ENCODE results near the gene PLD6. TPM values are rescaled to one million over a fixed set of nuclear protein-coding genes. Genes with fewer than 3 reads are reported as not detected.

Gene PLD6
- total and polyA plus RNA-seq, 2 experiments from 2014 or later, result 0.63 to 0.97 TPM

GRCh38 chr17:17241656-17242055, 35.5 kb upstream of the PLD6 start:
- DNase-seq (ENCODE audit: low spot score), result no peak
- Histone ChIP-seq H3K9me2 (replicated peaks; ENCODE audit: insufficient read depth) (no peaks in the 10 kb centered on the region), H3K4me3 (no peak overlapping the region), H3K36me3 (replicated peaks; ENCODE audit: insufficient read depth, low read depth) (no peaks in the 10 kb centered on the region), H2AFZ (no peak overlapping the region), H3K9me3 (ENCODE audit: low read depth) (no peaks in the 10 kb centered on the region), H4K20me1 (ENCODE audit: insufficient read depth, poor library complexity, severe bottlenecking) (no peaks in the 10 kb centered on the region), H3K27ac (no peak overlapping the region), H3K79me2 (peaks cover 3% of the 10 kb centered on the region), H3K4me1 (ENCODE audit: insufficient read depth) (peaks cover 7% of the 10 kb centered on the region), H3K4me2 (no peak overlapping the region), H3K27me3 (no peaks in the 10 kb centered on the region)
- TF ChIP-seq EZH2 (IDR thresholded peaks at IDR 0.05; ENCODE audit: borderline replicate concordance) (no peak), EZH2phosphoT487 (IDR thresholded peaks at IDR 0.05; ENCODE audit: low read depth, severe bottlenecking, unreplicated experiment) (no peak)
- TF ChIP-seq, protein P1, sequence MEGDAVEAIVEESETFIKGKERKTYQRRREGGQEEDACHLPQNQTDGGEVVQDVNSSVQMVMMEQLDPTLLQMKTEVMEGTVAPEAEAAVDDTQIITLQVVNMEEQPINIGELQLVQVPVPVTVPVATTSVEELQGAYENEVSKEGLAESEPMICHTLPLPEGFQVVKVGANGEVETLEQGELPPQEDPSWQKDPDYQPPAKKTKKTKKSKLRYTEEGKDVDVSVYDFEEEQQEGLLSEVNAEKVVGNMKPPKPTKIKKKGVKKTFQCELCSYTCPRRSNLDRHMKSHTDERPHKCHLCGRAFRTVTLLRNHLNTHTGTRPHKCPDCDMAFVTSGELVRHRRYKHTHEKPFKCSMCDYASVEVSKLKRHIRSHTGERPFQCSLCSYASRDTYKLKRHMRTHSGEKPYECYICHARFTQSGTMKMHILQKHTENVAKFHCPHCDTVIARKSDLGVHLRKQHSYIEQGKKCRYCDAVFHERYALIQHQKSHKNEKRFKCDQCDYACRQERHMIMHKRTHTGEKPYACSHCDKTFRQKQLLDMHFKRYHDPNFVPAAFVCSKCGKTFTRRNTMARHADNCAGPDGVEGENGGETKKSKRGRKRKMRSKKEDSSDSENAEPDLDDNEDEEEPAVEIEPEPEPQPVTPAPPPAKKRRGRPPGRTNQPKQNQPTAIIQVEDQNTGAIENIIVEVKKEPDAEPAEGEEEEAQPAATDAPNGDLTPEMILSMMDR (IDR thresholded peaks at IDR 0.05; ENCODE audit: poor library complexity), result no peak
- WGBS (ENCODE audit: low lambda C conversion rate, missing lambda C conversion rate), result 86% methylated on average over 10 of the region's 10 CpGs

GRCh38 chr17:17239832-17240231, 33.7 kb upstream of the PLD6 start:
- H4K20me1 ChIP-seq (ENCODE audit: insufficient read depth, poor library complexity, severe bottlenecking), result peaks cover 16% of the 10 kb centered on the region
- peaks cover 21% of the 10 kb centered on the region for H3K79me2 ChIP-seq
- H3K9me3 ChIP-seq (ENCODE audit: low read depth), result no peaks in the 10 kb centered on the region
- no peak overlapping the region for H3K27ac ChIP-seq
- H3K4me1 ChIP-seq (ENCODE audit: insufficient read depth), result peaks cover 15% of the 10 kb centered on the region
- H3K27me3 ChIP-seq, result no peaks in the 10 kb centered on the region
- no peaks in the 10 kb centered on the region for H3K9me2 ChIP-seq (replicated peaks; ENCODE audit: insufficient read depth)
- TF ChIP-seq, protein P1 (IDR thresholded peaks at IDR 0.05; ENCODE audit: poor library complexity), result no peak
- TF ChIP-seq EZH2phosphoT487 (IDR thresholded peaks at IDR 0.05; ENCODE audit: low read depth, severe bottlenecking, unreplicated experiment) (no peak), EZH2 (IDR thresholded peaks at IDR 0.05; ENCODE audit: borderline replicate concordance) (no peak)
- no peak for DNase-seq (ENCODE audit: low spot score)
- no peak overlapping the region for H2AFZ ChIP-seq
- WGBS (ENCODE audit: low lambda C conversion rate, missing lambda C conversion rate), result 85% methylated on average over 1 of the region's 1 CpG
- H3K36me3 ChIP-seq (replicated peaks; ENCODE audit: insufficient read depth, low read depth), result no peaks in the 10 kb centered on the region
- no peak overlapping the region for H3K4me3 ChIP-seq
- H3K4me2 ChIP-seq, result no peak overlapping the region

- Histone ChIP-seq H3K36me3 (replicated peaks; ENCODE audit: insufficient read depth, low read depth) (no peaks in the 10 kb centered on the region), H3K4me3 (peak within 1 kb of the TSS; percentile 73), H3K4me1 (ENCODE audit: insufficient read depth) (peaks cover 34% of the 10 kb centered on the region), H4K20me1 (ENCODE audit: insufficient read depth, poor library complexity, severe bottlenecking) (peaks cover 43% of the 10 kb centered on the region), H3K4me2 (peak within 1 kb of the TSS; percentile 77), H3K27me3 (no peaks in the 10 kb centered on the region), H2AFZ (peak within 1 kb of the TSS; percentile 81), H3K9me3 (ENCODE audit: low read depth) (no peaks in the 10 kb centered on the region), H3K27ac (peak within 1 kb of the TSS; percentile 98), H3K9me2 (replicated peaks; ENCODE audit: insufficient read depth) (no peaks in the 10 kb centered on the region), H3K79me2 (peaks cover 47% of the 10 kb centered on the region)
- TF ChIP-seq, protein P1 (IDR thresholded peaks at IDR 0.05; ENCODE audit: poor library complexity), result no peak
- no peak for TF ChIP-seq EZH2 (IDR thresholded peaks at IDR 0.05; ENCODE audit: borderline replicate concordance)
- TF ChIP-seq EZH2phosphoT487 (IDR thresholded peaks at IDR 0.05; ENCODE audit: low read depth, severe bottlenecking, unreplicated experiment), result no peak
- WGBS (ENCODE audit: low lambda C conversion rate, missing lambda C conversion rate), result 1% methylated on average over 53 of the region's 53 CpGs
- DNase-seq (ENCODE audit: low spot score), result peak; percentile 93
Observed at GRCh38 chr17:17237026-17237799, 31.1 kb upstream of the PLD6 start, which contains the start of gene FLCN. FLCN (minus strand) TSS chr17:17237168; CDS start chr17:17228137, 9,031 bp downstream.
